ENCODE data around the gene AQR. TPM values are rescaled to one million over a fixed set of nuclear protein-coding genes. Genes with fewer than 3 reads are reported as not detected.
"Not testable (repeated sequence)": the region's sequence is repeated elsewhere in the genome, so short reads cannot be mapped to it uniquely, and the experiment has no call there.

The AQR gene
- total and polyA plus RNA-seq, 11 donors = 5.3 to 16.0 (median 12.0) TPM

GRCh38 chr15:34976743-34977142 is 7.2 kb upstream of the AQR start:
- Histone ChIP-seq H3K4me3 (no peak overlapping the region), H3K27ac (no peak overlapping the region), H3K27me3 (no peaks in the 10 kb centered on the region), H3K36me3 (peaks cover 0 to 25% (median 17%) of the 10 kb centered on the region in 9 donors), H3K4me1 (peaks cover 0 to 7% (median 0%) of the 10 kb centered on the region in 12 donors), H3K9me3 (no peaks in the 10 kb centered on the region)
- intact Hi-C loops (cut with DNase I) = no loop called here
- DNase-seq (no peak), ATAC-seq (no peak)
- TF ChIP-seq, protein P1, sequence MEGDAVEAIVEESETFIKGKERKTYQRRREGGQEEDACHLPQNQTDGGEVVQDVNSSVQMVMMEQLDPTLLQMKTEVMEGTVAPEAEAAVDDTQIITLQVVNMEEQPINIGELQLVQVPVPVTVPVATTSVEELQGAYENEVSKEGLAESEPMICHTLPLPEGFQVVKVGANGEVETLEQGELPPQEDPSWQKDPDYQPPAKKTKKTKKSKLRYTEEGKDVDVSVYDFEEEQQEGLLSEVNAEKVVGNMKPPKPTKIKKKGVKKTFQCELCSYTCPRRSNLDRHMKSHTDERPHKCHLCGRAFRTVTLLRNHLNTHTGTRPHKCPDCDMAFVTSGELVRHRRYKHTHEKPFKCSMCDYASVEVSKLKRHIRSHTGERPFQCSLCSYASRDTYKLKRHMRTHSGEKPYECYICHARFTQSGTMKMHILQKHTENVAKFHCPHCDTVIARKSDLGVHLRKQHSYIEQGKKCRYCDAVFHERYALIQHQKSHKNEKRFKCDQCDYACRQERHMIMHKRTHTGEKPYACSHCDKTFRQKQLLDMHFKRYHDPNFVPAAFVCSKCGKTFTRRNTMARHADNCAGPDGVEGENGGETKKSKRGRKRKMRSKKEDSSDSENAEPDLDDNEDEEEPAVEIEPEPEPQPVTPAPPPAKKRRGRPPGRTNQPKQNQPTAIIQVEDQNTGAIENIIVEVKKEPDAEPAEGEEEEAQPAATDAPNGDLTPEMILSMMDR (IDR thresholded peaks at IDR 0.05) = no peak
- no peak for TF ChIP-seq POLR2A (IDR thresholded peaks at IDR 0.05)
- 70 to 97% (median 94%) methylated on average over 2 of the region's 2 CpGs for WGBS, 4 donors

- Histone ChIP-seq H3K9me3 (no peaks in the 10 kb centered on the region), H3K4me1 (peaks cover 0 to 7% (median 0%) of the 10 kb centered on the region in 12 donors), H3K27me3 (no peaks in the 10 kb centered on the region), H3K36me3 (peaks cover 0 to 18% (median 10%) of the 10 kb centered on the region in 9 donors), H3K4me3 (no peak overlapping the region), H3K27ac (no peak overlapping the region)
- 97 to 98% (median 97%) methylated on average over 2 of the region's 2 CpGs for WGBS, 4 donors
- no peak for DNase-seq
- no peak for TF ChIP-seq POLR2A (IDR thresholded peaks at IDR 0.05)
- TF ChIP-seq, protein P1 (IDR thresholded peaks at IDR 0.05) = no peak
- intact Hi-C loops (cut with DNase I) = no loop called here
- ATAC-seq = no peak
These were observed 6.5 kb upstream of the AQR start for GRCh38 chr15:34976073-34976472.

DNA sequence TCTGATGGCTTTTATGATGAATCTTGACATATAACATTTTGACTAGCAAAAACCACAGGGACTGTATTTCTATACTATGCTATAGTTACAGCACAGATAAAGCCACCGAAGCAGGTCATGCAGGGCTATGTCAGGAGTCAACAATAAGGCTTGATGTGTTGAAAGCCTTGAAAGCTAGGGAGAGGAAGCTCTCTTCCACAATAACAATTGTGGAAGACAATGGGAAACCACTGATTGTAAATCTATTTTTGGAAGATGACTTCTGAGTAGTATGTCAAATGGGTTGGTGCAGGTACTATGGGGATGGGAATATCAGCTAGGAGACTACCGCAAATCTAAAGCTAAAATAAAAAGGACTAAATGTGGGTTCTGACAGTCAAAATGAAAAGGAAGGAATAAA is 4.0 kb upstream of the AQR start:
- Histone ChIP-seq H3K27me3 (no peaks in the 10 kb centered on the region), H3K27ac (no peak overlapping the region), H3K4me3 (no peak overlapping the region), H3K36me3 (peaks cover 0 to 11% (median 3%) of the 10 kb centered on the region in 9 donors), H3K9me3 (no peaks in the 10 kb centered on the region), H3K4me1 (peaks cover 0 to 13% (median 5%) of the 10 kb centered on the region in 12 donors)
- ATAC-seq (no peak), DNase-seq (no peak)
- WGBS, 4 donors = 39 to 44% (median 40%) methylated on average over 2 of the region's 2 CpGs
- intact Hi-C loops (cut with DNase I) = no loop called here
- no peak for TF ChIP-seq POLR2A (IDR thresholded peaks at IDR 0.05)
- TF ChIP-seq, protein P1 (IDR thresholded peaks at IDR 0.05) = no peak

GRCh38 chr15:34970098-34970643 is 629 bp upstream of the AQR start:
- ATAC-seq; H3K27me3 ChIP-seq; intact Hi-C loops (cut with DNase I); DNase-seq; H3K36me3 ChIP-seq; H3K9me3 ChIP-seq: not testable (repeated sequence)
- TF ChIP-seq, protein P1 (IDR thresholded peaks at IDR 0.05) = peak in 1 of 12 donors; percentile 3
- peak overlapping the region in 9 of 12 donors; percentile 73 to 88 (median 85) for H3K27ac ChIP-seq
- peak overlapping the region; percentile 63 to 97 (median 84) for H3K4me3 ChIP-seq
- WGBS, 4 donors = 69 to 73% (median 72%) methylated on average over 21 of the region's 21 CpGs
- H3K4me1 ChIP-seq = peaks cover 0 to 35% (median 22%) of the 10 kb centered on the region in 12 donors

Data from heart left ventricle (tissue), 16 donors.